ENCODE data around the gene RIN1. TPM values are rescaled to one million over a fixed set of nuclear protein-coding genes. Genes with fewer than 3 reads are reported as not detected.

The RIN1 gene
- total and polyA plus RNA-seq, 9 of the 15 experiments (the other 6 are each of a cell fraction or from before 2014, with no cell fraction given): 0.01 to 1.2 (median 0.45) TPM; not detected in 1

GRCh38 chr11:66344550-66345315, 8.5 kb upstream of the RIN1 start, which contains the start of gene BRMS1 (continued):
- no peak for TF ChIP-seq RBM39 (optimal IDR thresholded peaks at IDR 0.05; ENCODE audit: low read depth, low read length)
- TF ChIP-seq RFX1 (IDR thresholded peaks at IDR 0.05): peak; percentile 96
- TF ChIP-seq CEBPB (tag; IDR thresholded peaks at IDR 0.05): no peak
- peak; percentile 77 for TF ChIP-seq HNRNPLL (IDR thresholded peaks at IDR 0.05; ENCODE audit: low read depth, low read length, poor library complexity, severe bottlenecking)
- 0 out of 2 replicates have a peak, but pooled peaks have one; percentile 49 for TF ChIP-seq HLTF (IDR thresholded peaks at IDR 0.05)
- peak; percentile 68 to 77; a peak in 3 of 4 replicates for TF ChIP-seq FOXK2 (conservative IDR thresholded peaks at IDR 0.05 in 1 of 2, IDR thresholded peaks at IDR 0.05 in 1 of 2; ENCODE audit: low read depth in 2 of 2)
- TF ChIP-seq PREB (CRISPR knock-in tag; IDR thresholded peaks at IDR 0.05): no peak
- no peak for TF ChIP-seq HMG20B (CRISPR knock-in tag; IDR thresholded peaks at IDR 0.05)
- TF ChIP-seq SMAD2 (IDR thresholded peaks at IDR 0.05; ENCODE audit: low read depth, low read length): no peak
- TF ChIP-seq ZNF76 (CRISPR knock-in tag; IDR thresholded peaks at IDR 0.05; ENCODE audit: borderline replicate concordance): no peak
- peak; percentile 95 for TF ChIP-seq ATF1 (CRISPR knock-in tag; IDR thresholded peaks at IDR 0.05)
- peak; percentile 99 for TF ChIP-seq ATF1 (tag; IDR thresholded peaks at IDR 0.05)
- TF ChIP-seq FUS (optimal IDR thresholded peaks at IDR 0.05; ENCODE audit: low read depth, low read length): no peak
- no peak for TF ChIP-seq HIVEP1 (CRISPR knock-in tag; IDR thresholded peaks at IDR 0.05)
- TF ChIP-seq NBN (IDR thresholded peaks at IDR 0.05; ENCODE audit: low read depth): 0 out of 2 replicates have a peak, but pooled peaks have one; percentile 66
- peak; percentile 98 for TF ChIP-seq ARID4B (CRISPR knock-in tag; IDR thresholded peaks at IDR 0.05)
- peak; percentile 74 to 80 for TF ChIP-seq NRF1 (conservative IDR thresholded peaks at IDR 0.05 in 1 of 2, IDR thresholded peaks at IDR 0.05 in 1 of 2)
- TF ChIP-seq SIN3B (IDR thresholded peaks at IDR 0.05; ENCODE audit: low read depth): peak; percentile 96
- no peak for TF ChIP-seq OTX1 (CRISPR knock-in tag; IDR thresholded peaks at IDR 0.05)
- no peak for TF ChIP-seq STAG1 (CRISPR knock-in tag; IDR thresholded peaks at IDR 0.05; ENCODE audit: borderline replicate concordance)
- TF ChIP-seq, protein P1, sequence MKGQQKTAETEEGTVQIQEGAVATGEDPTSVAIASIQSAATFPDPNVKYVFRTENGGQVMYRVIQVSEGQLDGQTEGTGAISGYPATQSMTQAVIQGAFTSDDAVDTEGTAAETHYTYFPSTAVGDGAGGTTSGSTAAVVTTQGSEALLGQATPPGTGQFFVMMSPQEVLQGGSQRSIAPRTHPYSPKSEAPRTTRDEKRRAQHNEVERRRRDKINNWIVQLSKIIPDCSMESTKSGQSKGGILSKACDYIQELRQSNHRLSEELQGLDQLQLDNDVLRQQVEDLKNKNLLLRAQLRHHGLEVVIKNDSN (CRISPR knock-in tag; IDR thresholded peaks at IDR 0.05): no peak; the same call in 1 of the 2 replicates
- TF ChIP-seq PHF21A (IDR thresholded peaks at IDR 0.05; ENCODE audit: borderline replicate concordance, low read depth): peak; percentile 97
- TF ChIP-seq BHLHE40 (IDR thresholded peaks at IDR 0.05; ENCODE audit: low read length): peak; percentile 55; the same call in 1 of the 2 replicates
- TF ChIP-seq ZNF174 (CRISPR knock-in tag; IDR thresholded peaks at IDR 0.05): no peak
- peak; percentile 83 for TF ChIP-seq ATF7 (IDR thresholded peaks at IDR 0.05)

Data from K562 (cell line).